OCI-LY3 (cell line): ENCODE measurements around the gene NRSN2.

Experiments
- H2AFZ ChIP-seq: fragments of 200-600, 300-600 bp; shearing (Covaris generic); 2 replicates; pipeline ENCODE4 v1.6.0; 2014; ENCODE audit warnings: antibody characterized with exemption, low read depth, low read length
- H3K27ac ChIP-seq: fragments of 200-600, 300-600 bp; sonication (generic); 2 replicates; pipeline ENCODE4 v1.5.1; 2014; ENCODE audit warnings: mild to moderate bottlenecking, low read length, moderate library complexity, mixed read lengths
- H3K27me3 ChIP-seq: fragments of 200-600, 300-600 bp; sonication (generic); 2 replicates; pipeline ENCODE4 v1.6.1; 2014; ENCODE audit warnings: low read depth, low read length, mixed read lengths
- H3K36me3 ChIP-seq: fragments of 200-600, 300-600 bp; sonication (generic); replicated peaks from 2 replicates; pipeline ENCODE3; 2014; ENCODE audit warnings: low read depth, low read length, mixed read lengths
- H3K4me1 ChIP-seq: fragments of 300-600, 200-600 bp; sonication (generic); 2 replicates; pipeline ENCODE4 v1.6.1; 2014; ENCODE audit warnings: low read length, mixed read lengths
- H3K4me2 ChIP-seq: fragments of 200-600, 300-600 bp; sonication (generic); 2 replicates; pipeline ENCODE4 v1.6.1; 2014; ENCODE audit warnings: low read length, mixed read lengths
- H3K4me3 ChIP-seq: fragments of 300-600, 200-600 bp; sonication (generic); 2 replicates; pipeline ENCODE4 v1.5.1; 2014; ENCODE audit warnings: antibody characterized with exemption, mild to moderate bottlenecking, low read length, moderate library complexity
- H3K79me2 ChIP-seq: fragments of 300-600, 200-600 bp; shearing (Covaris generic); 2 replicates; pipeline ENCODE4 v1.6.1; 2014; ENCODE audit warnings: mild to moderate bottlenecking, low read length, mixed read lengths
- H3K9ac ChIP-seq: fragments of 300-600, 200-600 bp; shearing (Covaris generic); 2 replicates; pipeline ENCODE4 v1.6.0; 2014; ENCODE audit warnings: mild to moderate bottlenecking, low read length, moderate library complexity
- H3K9me3 ChIP-seq: fragments of 200-600, 300-600 bp; shearing (Covaris generic); 2 replicates; pipeline ENCODE4 v1.6.1; 2014; ENCODE audit warnings: low read length, mixed read lengths; ENCODE audit not compliant: insufficient read depth
- H4K20me1 ChIP-seq: fragments of 200-600, 300-600 bp; sonication (generic); 2 replicates; pipeline ENCODE4 v1.6.1; 2016; ENCODE audit warnings: low read length, mixed read lengths; ENCODE audit not compliant: insufficient read depth
- EZH2phosphoT487 ChIP-seq: fragments of 200-600 bp; shearing (Covaris generic); IDR thresholded peaks from 2 replicates; pipeline ENCODE4 v1.6.1; 2018; ENCODE audit warnings: antibody characterized with exemption, mixed run types, low read depth
- TF ChIP-seq, protein P1 (sequence below): fragments of 200-600, 300-600 bp; sonication (generic); IDR thresholded peaks from 2 replicates; pipeline ENCODE4 v1.5.1; 2014; ENCODE audit warnings: antibody characterized with exemption, low read length, low read depth

NRSN2 gene

GRCh38 chr20:363319-364078, 16.6 kb downstream of the NRSN2 start:
- no peak overlapping the region for H3K27ac ChIP-seq
- TF ChIP-seq, protein P1, sequence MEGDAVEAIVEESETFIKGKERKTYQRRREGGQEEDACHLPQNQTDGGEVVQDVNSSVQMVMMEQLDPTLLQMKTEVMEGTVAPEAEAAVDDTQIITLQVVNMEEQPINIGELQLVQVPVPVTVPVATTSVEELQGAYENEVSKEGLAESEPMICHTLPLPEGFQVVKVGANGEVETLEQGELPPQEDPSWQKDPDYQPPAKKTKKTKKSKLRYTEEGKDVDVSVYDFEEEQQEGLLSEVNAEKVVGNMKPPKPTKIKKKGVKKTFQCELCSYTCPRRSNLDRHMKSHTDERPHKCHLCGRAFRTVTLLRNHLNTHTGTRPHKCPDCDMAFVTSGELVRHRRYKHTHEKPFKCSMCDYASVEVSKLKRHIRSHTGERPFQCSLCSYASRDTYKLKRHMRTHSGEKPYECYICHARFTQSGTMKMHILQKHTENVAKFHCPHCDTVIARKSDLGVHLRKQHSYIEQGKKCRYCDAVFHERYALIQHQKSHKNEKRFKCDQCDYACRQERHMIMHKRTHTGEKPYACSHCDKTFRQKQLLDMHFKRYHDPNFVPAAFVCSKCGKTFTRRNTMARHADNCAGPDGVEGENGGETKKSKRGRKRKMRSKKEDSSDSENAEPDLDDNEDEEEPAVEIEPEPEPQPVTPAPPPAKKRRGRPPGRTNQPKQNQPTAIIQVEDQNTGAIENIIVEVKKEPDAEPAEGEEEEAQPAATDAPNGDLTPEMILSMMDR: no peak
- TF ChIP-seq EZH2phosphoT487: no peak
- no peak overlapping the region for H3K4me2 ChIP-seq
- no peak overlapping the region for H2AFZ ChIP-seq
- H4K20me1 ChIP-seq: no peaks in the 10 kb centered on the region
- H3K4me1 ChIP-seq: peaks cover 20% of the 10 kb centered on the region
- H3K4me3 ChIP-seq: no peak overlapping the region
- H3K9me3 ChIP-seq: no peaks in the 10 kb centered on the region
- H3K79me2 ChIP-seq: no peaks in the 10 kb centered on the region
- peaks cover 8% of the 10 kb centered on the region for H3K27me3 ChIP-seq
- no peaks in the 10 kb centered on the region for H3K36me3 ChIP-seq
- H3K9ac ChIP-seq: no peak overlapping the region

DNA sequence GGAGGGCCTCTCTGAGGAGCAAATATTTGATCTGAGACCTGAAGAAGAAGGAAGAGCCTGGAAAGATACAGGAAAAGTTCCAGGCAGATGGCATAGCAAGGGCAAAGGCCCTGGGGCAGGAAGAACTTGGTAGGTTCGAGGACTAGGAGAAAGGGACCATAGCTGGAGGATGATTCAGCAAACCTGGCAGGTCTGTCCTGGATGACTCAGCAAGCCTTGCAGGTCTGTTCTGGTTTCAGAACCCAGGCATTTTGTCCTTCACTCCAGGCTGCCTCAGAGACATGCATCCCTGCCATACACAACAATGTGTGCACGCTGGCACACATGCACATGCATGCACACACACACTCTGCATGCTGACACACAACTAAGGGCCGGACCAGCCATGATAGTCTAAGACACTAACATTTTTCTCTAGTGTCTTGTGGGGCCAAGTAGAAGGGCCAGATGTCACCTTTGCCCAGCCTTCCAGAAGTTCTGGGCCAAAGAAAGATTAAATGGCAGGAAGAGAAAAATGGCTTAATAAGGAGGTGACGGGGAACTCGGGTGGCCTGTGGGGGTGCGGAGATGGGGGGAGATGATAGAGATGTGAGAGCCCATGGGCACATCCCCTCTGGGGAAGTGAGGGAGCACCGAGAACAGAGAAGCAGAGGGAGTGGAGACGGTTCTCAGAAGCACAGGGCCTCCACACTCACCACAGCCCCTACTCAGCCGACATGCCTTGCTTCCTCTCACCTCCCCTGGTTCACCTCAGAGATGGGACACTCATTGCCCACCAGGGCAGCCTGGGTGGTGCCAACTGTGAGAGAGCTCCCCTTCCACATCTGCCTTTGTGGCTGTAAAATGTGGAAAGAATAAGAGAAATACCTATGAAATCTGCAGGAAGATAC, 18.2 kb downstream of the NRSN2 start:
- no peaks in the 10 kb centered on the region for H3K79me2 ChIP-seq
- H3K27ac ChIP-seq: no peak overlapping the region
- no peak overlapping the region for H3K4me2 ChIP-seq
- no peak overlapping the region for H3K4me3 ChIP-seq
- no peak overlapping the region for H3K9ac ChIP-seq
- H3K4me1 ChIP-seq: peaks cover 20% of the 10 kb centered on the region
- H3K9me3 ChIP-seq: no peaks in the 10 kb centered on the region
- no peaks in the 10 kb centered on the region for H4K20me1 ChIP-seq
- H3K36me3 ChIP-seq: no peaks in the 10 kb centered on the region
- TF ChIP-seq, protein P1: no peak
- no peak for TF ChIP-seq EZH2phosphoT487
- peaks cover 8% of the 10 kb centered on the region for H3K27me3 ChIP-seq
- H2AFZ ChIP-seq: no peak overlapping the region

GRCh38 chr20:366041-366718, 19.3 kb downstream of the NRSN2 start:
- no peak overlapping the region for H3K27ac ChIP-seq
- no peaks in the 10 kb centered on the region for H4K20me1 ChIP-seq
- H3K27me3 ChIP-seq: peaks cover 2% of the 10 kb centered on the region
- no peak overlapping the region for H3K9ac ChIP-seq
- peaks cover 16% of the 10 kb centered on the region for H3K4me1 ChIP-seq
- H3K4me2 ChIP-seq: no peak overlapping the region
- no peak overlapping the region for H3K4me3 ChIP-seq
- no peaks in the 10 kb centered on the region for H3K36me3 ChIP-seq
- no peak overlapping the region for H2AFZ ChIP-seq
- TF ChIP-seq, protein P1: no peak
- no peak for TF ChIP-seq EZH2phosphoT487
- H3K79me2 ChIP-seq: no peaks in the 10 kb centered on the region
- H3K9me3 ChIP-seq: no peaks in the 10 kb centered on the region
